IPS-18a (cell line): ENCODE data around the gene SLC2A4RG.

ENCODE experiments used
- H3K27ac ChIP-seq: one replicate; pipeline ENCODE4 v1.5.1; 2013; ENCODE audit warnings: low read length
- H3K27me3 ChIP-seq: one replicate; pipeline ENCODE4 v1.6.1; 2013; ENCODE audit warnings: mild to moderate bottlenecking, low read length; ENCODE audit not compliant: control insufficient read depth, insufficient read depth
- H3K36me3 ChIP-seq: one replicate; pipeline ENCODE4 v1.6.1; 2013; ENCODE audit warnings: low read depth, low read length; ENCODE audit not compliant: control insufficient read depth
- H3K4me1 ChIP-seq: one replicate; pipeline ENCODE4 v1.6.1; 2013; ENCODE audit warnings: low read depth, low read length; ENCODE audit not compliant: control insufficient read depth
- H3K4me3 ChIP-seq: one replicate; pipeline ENCODE4 v1.5.1; 2013; ENCODE audit warnings: low read length
- H3K9ac ChIP-seq: one replicate; pipeline ENCODE4 v1.6.1; 2013; ENCODE audit warnings: mild to moderate bottlenecking, low read length, moderate library complexity
- H3K9me3 ChIP-seq: one replicate; pipeline ENCODE4 v1.6.1; 2013; ENCODE audit warnings: low read depth, low read length; ENCODE audit not compliant: control insufficient read depth

The SLC2A4RG gene

GRCh38 chr20:63739130-63740069, at the start of gene SLC2A4RG:
Gene SLC2A4RG, plus strand, starts transcription at chr20:63739776. Its CDS starts 137 bp downstream, at chr20:63739913.
- peak within 1 kb of the TSS; percentile 75 for H3K4me3 ChIP-seq
- H3K9me3 ChIP-seq = no peaks in the 10 kb centered on the region
- no peak within 1 kb of the TSS for H3K27ac ChIP-seq
- no peaks in the 10 kb centered on the region for H3K27me3 ChIP-seq
- peak within 1 kb of the TSS; percentile 48 for H3K9ac ChIP-seq
- peaks cover 4% of the 10 kb centered on the region for H3K4me1 ChIP-seq
- H3K36me3 ChIP-seq = peaks cover 8% of the 10 kb centered on the region

- no peaks in the 10 kb centered on the region for H3K36me3 ChIP-seq
- H3K9ac ChIP-seq = no peak overlapping the region
- no peaks in the 10 kb centered on the region for H3K9me3 ChIP-seq
- no peak overlapping the region for H3K4me3 ChIP-seq
- no peaks in the 10 kb centered on the region for H3K27me3 ChIP-seq
- no peaks in the 10 kb centered on the region for H3K4me1 ChIP-seq
- H3K27ac ChIP-seq = no peak overlapping the region
These were observed 49.3 kb upstream of the SLC2A4RG start for GRCh38 chr20:63690003-63690897.

GRCh38 chr20:63690898-63691710, 48.5 kb upstream of the SLC2A4RG start:
- no peak overlapping the region for H3K27ac ChIP-seq
- H3K36me3 ChIP-seq = no peaks in the 10 kb centered on the region
- H3K9ac ChIP-seq = no peak overlapping the region
- H3K27me3 ChIP-seq = no peaks in the 10 kb centered on the region
- H3K9me3 ChIP-seq = no peaks in the 10 kb centered on the region
- no peaks in the 10 kb centered on the region for H3K4me1 ChIP-seq
- no peak overlapping the region for H3K4me3 ChIP-seq

GRCh38 chr20:63691711-63692435, 47.7 kb upstream of the SLC2A4RG start:
- Histone ChIP-seq H3K4me3 (no peak overlapping the region), H3K9ac (no peak overlapping the region), H3K9me3 (no peaks in the 10 kb centered on the region), H3K4me1 (no peaks in the 10 kb centered on the region), H3K27me3 (no peaks in the 10 kb centered on the region), H3K27ac (no peak overlapping the region), H3K36me3 (no peaks in the 10 kb centered on the region)

- Histone ChIP-seq H3K36me3 (no peaks in the 10 kb centered on the region), H3K9me3 (no peaks in the 10 kb centered on the region), H3K27me3 (no peaks in the 10 kb centered on the region), H3K27ac (no peak overlapping the region), H3K4me1 (no peaks in the 10 kb centered on the region), H3K9ac (no peak overlapping the region), H3K4me3 (no peak overlapping the region)
These were observed 47.0 kb upstream of the SLC2A4RG start for GRCh38 chr20:63692436-63693082.

- no peaks in the 10 kb centered on the region for H3K9me3 ChIP-seq
- no peak overlapping the region for H3K9ac ChIP-seq
- H3K27me3 ChIP-seq = no peaks in the 10 kb centered on the region
- no peak overlapping the region for H3K27ac ChIP-seq
- H3K36me3 ChIP-seq = no peaks in the 10 kb centered on the region
- no peak overlapping the region for H3K4me3 ChIP-seq
- no peaks in the 10 kb centered on the region for H3K4me1 ChIP-seq
These were observed 46.4 kb upstream of the SLC2A4RG start for GRCh38 chr20:63693083-63693732.

GRCh38 chr20:63693733-63694583, 45.6 kb upstream of the SLC2A4RG start:
- Histone ChIP-seq H3K27ac (no peak overlapping the region), H3K27me3 (no peaks in the 10 kb centered on the region), H3K9ac (no peak overlapping the region), H3K9me3 (no peaks in the 10 kb centered on the region), H3K4me1 (no peaks in the 10 kb centered on the region), H3K4me3 (no peak overlapping the region), H3K36me3 (no peaks in the 10 kb centered on the region)

GRCh38 chr20:63694584-63695423, 44.8 kb upstream of the SLC2A4RG start:
- Histone ChIP-seq H3K36me3 (no peaks in the 10 kb centered on the region), H3K27ac (no peak overlapping the region), H3K27me3 (no peaks in the 10 kb centered on the region), H3K9me3 (no peaks in the 10 kb centered on the region), H3K4me1 (no peaks in the 10 kb centered on the region), H3K4me3 (no peak overlapping the region), H3K9ac (no peak overlapping the region)
